Smooth muscle cell (in vitro differentiated cells): ENCODE data around the gene C16orf96. TPM values are rescaled to one million over a fixed set of nuclear protein-coding genes. Genes with fewer than 3 reads are reported as not detected.
A peak's percentile ranks its signal among the peaks of the same experiment; 100 is the strongest.

ENCODE experiments used
- DNase-seq: peaks from one replicate; lab custom pipeline; 2025; ENCODE audit not compliant: unreplicated experiment; lab: John Stamatoyannopoulos, UW
- H2AFZ ChIP-seq: fragments of 200-600 bp; sonication (generic); 2 replicates; pipeline ENCODE4 v1.6.0; 2016; ENCODE audit warnings: antibody characterized with exemption, low read depth, mild to moderate bottlenecking
- H3F3A ChIP-seq: fragments of 200-600 bp; sonication (generic); 2 replicates; pipeline ENCODE4 v1.6.0; 2017; ENCODE audit warnings: antibody characterized with exemption, low read depth
- H3K27ac ChIP-seq: fragments of 200-600 bp; sonication (generic); 2 replicates; pipeline ENCODE4 v1.5.1; 2016; ENCODE audit warnings: low read depth, mild to moderate bottlenecking
- H3K27me3 ChIP-seq: fragments of 200-600 bp; sonication (generic); 2 replicates; pipeline ENCODE4 v1.6.1; 2016; ENCODE audit warnings: low read depth, mild to moderate bottlenecking
- H3K36me3 ChIP-seq: fragments of 200-600 bp; sonication (generic); 2 replicates; pipeline ENCODE4 v1.5.1; 2016; ENCODE audit warnings: low read depth
- H3K4me1 ChIP-seq: fragments of 200-600 bp; sonication (generic); 2 replicates; pipeline ENCODE4 v1.5.1; 2016; ENCODE audit warnings: low read depth
- H3K4me2 ChIP-seq: fragments of 200-600 bp; sonication (generic); 2 replicates; pipeline ENCODE4 v1.6.0; 2016; ENCODE audit warnings: mild to moderate bottlenecking
- H3K4me3 ChIP-seq: fragments of 200-600 bp; sonication (generic); 2 replicates; pipeline ENCODE4 v1.5.1; 2016; ENCODE audit warnings: mild to moderate bottlenecking
- H3K79me2 ChIP-seq: fragments of 200-600 bp; sonication (generic); 2 replicates; pipeline ENCODE4 v1.6.0; 2016; ENCODE audit warnings: low read depth, mild to moderate bottlenecking
- H3K9ac ChIP-seq: fragments of 200-600 bp; sonication (generic); 2 replicates; pipeline ENCODE4 v1.6.0; 2016; ENCODE audit warnings: low read depth
- H3K9me3 ChIP-seq: fragments of 200-600 bp; sonication (generic); replicated peaks from 2 replicates; pipeline ENCODE4 v1.5.1; 2016; ENCODE audit warnings: low read depth
- H4K20me1 ChIP-seq: fragments of 200-600 bp; sonication (generic); 2 replicates; pipeline ENCODE4 v1.6.0; 2016; ENCODE audit warnings: low read depth
- CTCF ChIP-seq: fragments of 200-600 bp; sonication (generic); IDR thresholded peaks from 2 replicates; pipeline ENCODE4 v1.5.1; 2017; ENCODE audit warnings: borderline replicate concordance, mild to moderate bottlenecking, antibody characterized with exemption; ENCODE audit not compliant: insufficient read depth, poor library complexity, severe bottlenecking
- WGBS: methylation state at CpG from one replicate; pipeline ENCODE4 v1.1.7; 2016; ENCODE audit warnings: low lambda C conversion rate; 5-methylcytosine and 5-hydroxymethylcytosine counted together
- polyA plus RNA-seq: library from polyadenylated mRNA; unstranded; fragments of >200 nt; fragmentation: Nextera tagmentation; extraction: Ambion mirVana; gene quantifications from 2 replicates; pipeline ENCODE4 v1.2.1, GENCODE V29; 2016
- total RNA-seq: library from RNA; depleted of rRNA; stranded (reverse); fragments of >200 nt; gene quantifications from 2 replicates; pipeline ENCODE4 v1.2.3, GENCODE V29; 2014

C16orf96 gene
- total and polyA plus RNA-seq, 2 experiments from 2014 or later, result 0.09 TPM; not detected in 1

DNA sequence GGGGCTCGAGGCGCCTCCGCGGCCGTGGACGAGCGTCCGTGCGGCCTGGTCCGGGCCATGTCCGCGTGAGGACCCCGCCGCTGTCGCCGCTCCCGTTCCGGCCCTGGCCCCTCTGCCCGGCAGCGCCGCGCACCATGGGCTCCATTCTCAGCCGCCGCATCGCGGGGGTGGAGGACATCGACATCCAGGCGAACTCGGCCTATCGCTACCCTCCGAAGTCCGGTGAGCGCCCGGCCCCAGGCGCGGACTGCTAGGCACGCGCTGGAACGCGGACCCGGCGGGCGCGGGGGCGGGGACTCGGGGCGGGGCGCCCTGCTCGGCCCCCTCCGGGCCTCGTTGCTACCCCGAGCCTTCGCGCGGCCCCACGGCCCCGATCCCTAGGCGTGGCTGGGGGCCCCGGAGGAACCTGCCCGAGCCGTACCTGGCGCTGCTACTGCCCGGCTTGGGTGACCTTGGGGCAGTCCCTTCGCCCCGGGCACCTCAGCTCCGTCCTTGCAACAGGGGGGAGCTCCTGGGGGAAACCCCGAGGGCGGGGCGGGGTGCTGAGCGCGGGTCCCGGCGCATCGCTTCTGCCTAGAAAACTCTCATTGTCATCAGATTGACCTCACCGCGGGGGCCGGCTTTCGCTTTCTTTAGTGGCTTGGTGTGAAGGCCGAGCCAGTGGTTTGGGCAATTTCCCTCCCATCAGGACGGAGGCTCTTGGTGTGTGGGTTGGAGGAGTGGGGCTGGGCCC, 68.9 kb downstream of the C16orf96 start:
- H3K79me2 ChIP-seq, result peaks cover 51% of the 10 kb centered on the region
- TF ChIP-seq CTCF, result no peak
- H3K9me3 ChIP-seq, result no peaks in the 10 kb centered on the region
- no peaks in the 10 kb centered on the region for H3F3A ChIP-seq
- no peaks in the 10 kb centered on the region for H3K27me3 ChIP-seq
- H3K4me3 ChIP-seq, result peak overlapping the region; percentile 97
- under 1% methylated on average over 60 of the region's 80 CpGs for WGBS
- peak overlapping the region; percentile 97 for H3K9ac ChIP-seq
- H2AFZ ChIP-seq, result peak overlapping the region; percentile 64
- no peaks in the 10 kb centered on the region for H3K36me3 ChIP-seq
- H3K4me1 ChIP-seq, result peaks cover 6% of the 10 kb centered on the region
- H4K20me1 ChIP-seq, result peaks cover 43% of the 10 kb centered on the region
- DNase-seq, result peak; percentile 72
- H3K27ac ChIP-seq, result peak overlapping the region; percentile 81
- peak overlapping the region; percentile 87 for H3K4me2 ChIP-seq

- DNase-seq, result no peak
- Histone ChIP-seq H3K27me3 (no peaks in the 10 kb centered on the region), H3K9me3 (no peaks in the 10 kb centered on the region), H3K79me2 (peaks cover 58% of the 10 kb centered on the region), H3K4me1 (peaks cover 6% of the 10 kb centered on the region), H3K9ac (peak overlapping the region; percentile 97), H3F3A (no peaks in the 10 kb centered on the region), H4K20me1 (peaks cover 49% of the 10 kb centered on the region), H3K4me3 (peak overlapping the region; percentile 97), H2AFZ (peak overlapping the region; percentile 64), H3K36me3 (no peaks in the 10 kb centered on the region), H3K27ac (peak overlapping the region; percentile 81), H3K4me2 (peak overlapping the region; percentile 87)
- WGBS, result 16% methylated on average over 11 of the region's 11 CpGs
- no peak for TF ChIP-seq CTCF
These were observed 69.5 kb downstream of the C16orf96 start for GRCh38 chr16:4625560-4626159.

- H3K9ac ChIP-seq, result peak overlapping the region; percentile 97
- H3K4me3 ChIP-seq, result peak overlapping the region; percentile 97
- no peaks in the 10 kb centered on the region for H3K27me3 ChIP-seq
- H3K4me2 ChIP-seq, result peak overlapping the region; percentile 87
- H3F3A ChIP-seq, result no peaks in the 10 kb centered on the region
- H3K4me1 ChIP-seq, result peaks cover 6% of the 10 kb centered on the region
- H3K36me3 ChIP-seq, result no peaks in the 10 kb centered on the region
- H3K9me3 ChIP-seq, result no peaks in the 10 kb centered on the region
- peak overlapping the region; percentile 81 for H3K27ac ChIP-seq
- no peak overlapping the region for H2AFZ ChIP-seq
- peaks cover 57% of the 10 kb centered on the region for H4K20me1 ChIP-seq
- TF ChIP-seq CTCF, result no peak
- H3K79me2 ChIP-seq, result peaks cover 65% of the 10 kb centered on the region
- 78% methylated on average over 6 of the region's 6 CpGs for WGBS
- DNase-seq, result no peak
These were observed 70.3 kb downstream of the C16orf96 start for GRCh38 chr16:4626396-4626795.
